Epithelial cell of esophagus (primary cell): ENCODE data around the gene PRDM15.

ENCODE experiments used
- DNase-seq: peaks from one replicate; pipeline ENCODE4 v3.0.0; 2010; ENCODE audit warnings: low read depth
- H3K4me3 ChIP-seq: 2 replicates; pipeline ENCODE4 v1.5.1; 2011; ENCODE audit warnings: mild to moderate bottlenecking, low read length, control low read depth
- CTCF ChIP-seq: IDR thresholded peaks from 2 replicates; pipeline ENCODE4 v1.5.1; 2011; ENCODE audit warnings: low read depth, mild to moderate bottlenecking, low read length, control low read depth, inconsistent platforms; ENCODE audit not compliant: insufficient read depth; ENCODE audit errors: missing control alignments

The PRDM15 gene

GRCh38 chr21:41783476-41784180 lies 95.5 kb downstream of the PRDM15 start:
- no peak overlapping the region for H3K4me3 ChIP-seq
- DNase-seq, result peak; percentile 96
- no peak for TF ChIP-seq CTCF

DNA sequence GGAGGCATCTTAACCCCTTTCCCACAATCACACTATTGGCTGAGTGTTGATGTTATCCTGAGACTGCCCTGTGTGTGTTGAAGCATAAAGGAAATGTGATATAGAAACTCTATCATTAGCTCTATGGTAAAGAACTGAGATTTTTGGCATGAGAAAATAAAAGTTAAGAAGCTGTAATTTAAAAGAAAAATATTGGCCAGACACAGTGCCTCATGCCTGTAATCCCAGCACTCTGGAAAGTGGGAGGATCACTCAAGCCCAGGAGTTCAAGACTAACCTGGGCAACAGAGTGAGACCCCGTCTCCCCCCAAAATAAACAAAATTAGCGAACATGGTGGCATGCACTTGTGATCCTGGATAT lies 98.1 kb downstream of the PRDM15 start:
- TF ChIP-seq CTCF, result no peak
- no peak for DNase-seq
- H3K4me3 ChIP-seq, result no peak overlapping the region

DNA sequence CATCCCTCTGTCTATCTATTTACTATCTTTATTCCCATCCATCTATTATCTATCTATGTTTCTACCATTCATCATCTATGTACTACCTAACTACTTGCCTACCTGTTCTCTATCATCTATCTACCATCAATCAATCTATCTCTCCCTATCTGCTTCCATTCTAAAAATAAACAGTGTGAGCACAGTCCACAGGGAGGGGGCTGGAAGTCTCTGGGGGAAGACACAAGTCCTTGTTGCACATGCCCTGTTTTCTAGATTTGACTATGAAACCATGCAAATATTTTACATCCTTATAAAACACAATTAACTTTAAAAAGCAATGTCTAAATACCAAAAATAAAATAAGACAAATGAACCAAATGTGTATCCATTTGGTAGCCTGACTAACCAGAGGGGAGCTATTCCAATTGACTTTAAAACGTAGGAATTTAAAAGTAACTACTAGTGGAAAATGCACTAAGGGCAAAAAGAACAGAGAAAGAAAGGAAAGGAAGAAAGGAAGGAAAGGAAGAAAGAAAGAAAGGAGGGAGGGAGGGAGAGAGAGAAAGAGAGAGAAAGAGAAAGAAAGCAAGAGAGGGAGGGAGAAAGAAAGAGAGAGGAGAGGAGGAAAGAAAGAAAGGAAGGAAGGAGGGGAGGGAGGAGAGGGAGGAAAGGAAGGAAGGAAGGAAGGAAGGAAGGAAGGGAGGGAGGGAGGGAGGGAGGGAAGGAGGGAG lies 98.7 kb downstream of the PRDM15 start:
- no peak overlapping the region for H3K4me3 ChIP-seq
- no peak for TF ChIP-seq CTCF
- no peak for DNase-seq

DNA sequence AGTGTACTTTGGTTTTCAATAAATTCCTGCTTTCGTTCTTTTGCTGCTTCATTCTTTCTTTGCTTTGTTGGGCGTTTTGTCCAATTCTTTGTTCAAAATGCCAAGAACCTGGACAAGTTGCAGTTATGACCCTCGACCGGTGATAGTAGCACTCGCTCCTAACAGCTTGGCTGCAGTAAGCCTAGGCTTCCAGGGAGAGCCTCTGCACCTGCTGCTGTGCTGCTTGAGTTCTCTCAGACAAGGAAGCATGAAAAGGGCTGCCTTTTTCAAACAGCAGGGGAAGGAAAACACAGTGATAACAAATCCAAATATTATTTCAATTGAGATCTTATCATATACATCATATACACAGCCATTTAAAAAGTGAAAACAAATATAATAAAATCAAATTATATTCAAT lies 99.5 kb downstream of the PRDM15 start:
- H3K4me3 ChIP-seq, result no peak overlapping the region
- no peak for TF ChIP-seq CTCF
- no peak for DNase-seq

DNA sequence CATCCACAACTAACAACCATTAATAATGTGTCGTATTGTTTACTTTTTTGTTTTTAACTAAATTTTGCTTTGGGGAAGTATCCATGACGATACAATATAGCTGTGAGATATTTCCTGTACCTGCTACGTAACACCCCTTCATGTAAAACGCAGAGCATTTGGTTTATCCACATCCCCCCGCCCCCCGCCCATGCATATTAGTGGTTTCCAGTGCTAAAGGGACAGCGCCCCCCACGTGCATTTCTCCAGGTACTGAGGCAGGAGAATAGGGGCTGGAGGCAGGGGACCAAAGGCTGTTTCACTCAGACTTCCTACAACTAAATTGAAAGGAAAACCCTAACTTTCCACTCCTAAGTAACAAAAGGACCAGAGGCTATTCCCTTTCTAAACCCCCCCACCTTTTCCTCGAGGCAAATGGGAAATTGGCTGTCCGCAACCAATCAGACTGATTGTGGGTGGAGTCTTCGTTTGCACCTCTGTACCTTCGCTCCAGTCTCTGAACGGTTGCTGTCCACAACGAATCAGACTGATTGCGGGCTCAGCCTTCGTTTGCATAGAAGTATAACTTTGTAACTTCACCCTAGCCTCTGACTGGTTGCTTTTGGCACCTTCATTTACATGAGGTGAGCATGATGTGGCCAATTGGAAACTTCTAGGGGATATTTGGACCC lies 100.1 kb downstream of the PRDM15 start:
- no peak overlapping the region for H3K4me3 ChIP-seq
- no peak for TF ChIP-seq CTCF
- DNase-seq, result no peak

- no peak overlapping the region for H3K4me3 ChIP-seq
- peak; percentile 92 for DNase-seq
- peak; percentile 93 for TF ChIP-seq CTCF
Measured at GRCh38 chr21:41777951-41778815, 101.0 kb downstream of the PRDM15 start.
